ENCODE results near the gene SWAP70.

Gene SWAP70

GRCh38 chr11:9776203-9776602 is 112.3 kb downstream of the SWAP70 start:
- H3K4me3 ChIP-seq (ENCODE audit: low read length), result no peak overlapping the region
- peaks cover 8% of the 10 kb centered on the region for H3K79me2 ChIP-seq (ENCODE audit: control insufficient read depth, low read length)
- H3K27ac ChIP-seq (ENCODE audit: low read depth, low read length), result no peak overlapping the region
- H3K36me3 ChIP-seq (ENCODE audit: control insufficient read depth, low read length), result no peaks in the 10 kb centered on the region
- no peaks in the 10 kb centered on the region for H3K27me3 ChIP-seq (ENCODE audit: control insufficient read depth, low read length)
- no peak for TF ChIP-seq EZH2phosphoT487 (IDR thresholded peaks at IDR 0.05; ENCODE audit: borderline replicate concordance, low read length)
- no peak for TF ChIP-seq CTCF (IDR thresholded peaks at IDR 0.05; ENCODE audit: low read depth, low read length, poor library complexity, severe bottlenecking)
- no peaks in the 10 kb centered on the region for H4K20me1 ChIP-seq (ENCODE audit: control insufficient read depth, insufficient read depth, low read depth, low read length)
- no peaks in the 10 kb centered on the region for H3K4me1 ChIP-seq (ENCODE audit: control insufficient read depth, low read length)
- H3K4me2 ChIP-seq (ENCODE audit: low read length), result no peak overlapping the region
- no peaks in the 10 kb centered on the region for H3K9me3 ChIP-seq (ENCODE audit: control insufficient read depth, insufficient read depth, low read length)
- no peaks in the 10 kb centered on the region for H3K9me2 ChIP-seq (replicated peaks; ENCODE audit: control insufficient read depth, low read length)
- no peaks in the 10 kb centered on the region for H3F3A ChIP-seq (ENCODE audit: control insufficient read depth, insufficient read depth)

GRCh38 chr11:9777066-9777465 is 113.2 kb downstream of the SWAP70 start:
- Histone ChIP-seq H3K27me3 (ENCODE audit: control insufficient read depth, low read length) (no peaks in the 10 kb centered on the region), H3K9me2 (replicated peaks; ENCODE audit: control insufficient read depth, low read length) (no peaks in the 10 kb centered on the region), H3K36me3 (ENCODE audit: control insufficient read depth, low read length) (no peaks in the 10 kb centered on the region), H3K27ac (ENCODE audit: low read depth, low read length) (no peak overlapping the region), H4K20me1 (ENCODE audit: control insufficient read depth, insufficient read depth, low read depth, low read length) (no peaks in the 10 kb centered on the region), H3K4me1 (ENCODE audit: control insufficient read depth, low read length) (no peaks in the 10 kb centered on the region), H3K4me2 (ENCODE audit: low read length) (no peak overlapping the region), H3K79me2 (ENCODE audit: control insufficient read depth, low read length) (peaks cover 8% of the 10 kb centered on the region), H3F3A (ENCODE audit: control insufficient read depth, insufficient read depth) (no peaks in the 10 kb centered on the region), H3K4me3 (ENCODE audit: low read length) (no peak overlapping the region), H3K9me3 (ENCODE audit: control insufficient read depth, insufficient read depth, low read length) (no peaks in the 10 kb centered on the region)
- no peak for TF ChIP-seq EZH2phosphoT487 (IDR thresholded peaks at IDR 0.05; ENCODE audit: borderline replicate concordance, low read length)
- no peak for TF ChIP-seq CTCF (IDR thresholded peaks at IDR 0.05; ENCODE audit: low read depth, low read length, poor library complexity, severe bottlenecking)

GRCh38 chr11:9777525-9777924 is 113.6 kb downstream of the SWAP70 start:
- TF ChIP-seq CTCF (IDR thresholded peaks at IDR 0.05; ENCODE audit: low read depth, low read length, poor library complexity, severe bottlenecking) (no peak), EZH2phosphoT487 (IDR thresholded peaks at IDR 0.05; ENCODE audit: borderline replicate concordance, low read length) (no peak)
- no peaks in the 10 kb centered on the region for H3K9me3 ChIP-seq (ENCODE audit: control insufficient read depth, insufficient read depth, low read length)
- no peak overlapping the region for H3K4me2 ChIP-seq (ENCODE audit: low read length)
- no peak overlapping the region for H3K27ac ChIP-seq (ENCODE audit: low read depth, low read length)
- H3K27me3 ChIP-seq (ENCODE audit: control insufficient read depth, low read length), result no peaks in the 10 kb centered on the region
- no peaks in the 10 kb centered on the region for H3K9me2 ChIP-seq (replicated peaks; ENCODE audit: control insufficient read depth, low read length)
- H3F3A ChIP-seq (ENCODE audit: control insufficient read depth, insufficient read depth), result no peaks in the 10 kb centered on the region
- H4K20me1 ChIP-seq (ENCODE audit: control insufficient read depth, insufficient read depth, low read depth, low read length), result no peaks in the 10 kb centered on the region
- no peaks in the 10 kb centered on the region for H3K4me1 ChIP-seq (ENCODE audit: control insufficient read depth, low read length)
- no peaks in the 10 kb centered on the region for H3K36me3 ChIP-seq (ENCODE audit: control insufficient read depth, low read length)
- H3K79me2 ChIP-seq (ENCODE audit: control insufficient read depth, low read length), result peaks cover 8% of the 10 kb centered on the region
- no peak overlapping the region for H3K4me3 ChIP-seq (ENCODE audit: low read length)

GRCh38 chr11:9780929-9781328 is 117.1 kb downstream of the SWAP70 start:
- no peaks in the 10 kb centered on the region; the same call in 1 of the 2 replicates for H3K36me3 ChIP-seq (ENCODE audit: control insufficient read depth, low read length)
- H3K27me3 ChIP-seq (ENCODE audit: control insufficient read depth, low read length), result no peaks in the 10 kb centered on the region

More at GRCh38 chr11:9780929-9781328, 117.1 kb downstream of the SWAP70 start:
- no peak overlapping the region for H3K27ac ChIP-seq (ENCODE audit: low read depth, low read length)
- TF ChIP-seq EZH2phosphoT487 (IDR thresholded peaks at IDR 0.05; ENCODE audit: borderline replicate concordance, low read length), result no peak
- no peak for TF ChIP-seq CTCF (IDR thresholded peaks at IDR 0.05; ENCODE audit: low read depth, low read length, poor library complexity, severe bottlenecking)
- H3K4me2 ChIP-seq (ENCODE audit: low read length), result no peak overlapping the region
- no peaks in the 10 kb centered on the region for H3K9me2 ChIP-seq (replicated peaks; ENCODE audit: control insufficient read depth, low read length)
- H3K4me1 ChIP-seq (ENCODE audit: control insufficient read depth, low read length), result no peaks in the 10 kb centered on the region
- H3F3A ChIP-seq (ENCODE audit: control insufficient read depth, insufficient read depth), result no peaks in the 10 kb centered on the region
- peaks cover 8% of the 10 kb centered on the region for H3K79me2 ChIP-seq (ENCODE audit: control insufficient read depth, low read length)
- H3K4me3 ChIP-seq (ENCODE audit: low read length), result no peak overlapping the region
- H3K9me3 ChIP-seq (ENCODE audit: control insufficient read depth, insufficient read depth, low read length), result no peaks in the 10 kb centered on the region
- no peaks in the 10 kb centered on the region for H4K20me1 ChIP-seq (ENCODE audit: control insufficient read depth, insufficient read depth, low read depth, low read length)
